Epithelial cell of esophagus (primary cell): ENCODE results near the gene PAEP.

ENCODE experiments used
- DNase-seq: peaks from one replicate; pipeline ENCODE4 v3.0.0; 2010; ENCODE audit warnings: low read depth
- H3K4me3 ChIP-seq: 2 replicates; pipeline ENCODE4 v1.5.1; 2011; ENCODE audit warnings: mild to moderate bottlenecking, low read length, control low read depth
- CTCF ChIP-seq: IDR thresholded peaks from 2 replicates; pipeline ENCODE4 v1.5.1; 2011; ENCODE audit warnings: low read depth, mild to moderate bottlenecking, low read length, control low read depth, inconsistent platforms; ENCODE audit not compliant: insufficient read depth; ENCODE audit errors: missing control alignments

Gene PAEP

GRCh38 chr9:135559606-135560005, 1.9 kb upstream of the PAEP start:
- no peak overlapping the region for H3K4me3 ChIP-seq
- DNase-seq: no peak
- TF ChIP-seq CTCF: no peak

- DNase-seq: no peak
- no peak for TF ChIP-seq CTCF
- H3K4me3 ChIP-seq: no peak overlapping the region
Measured at GRCh38 chr9:135562235-135562745, 734 bp downstream of the PAEP start.

GRCh38 chr9:135563039-135563476, 1.5 kb downstream of the PAEP start:
- no peak for TF ChIP-seq CTCF
- H3K4me3 ChIP-seq: no peak overlapping the region
- no peak for DNase-seq

GRCh38 chr9:135563858-135564257, 2.3 kb downstream of the PAEP start:
- no peak for DNase-seq
- TF ChIP-seq CTCF: no peak
- H3K4me3 ChIP-seq: no peak overlapping the region

- no peak overlapping the region for H3K4me3 ChIP-seq
- DNase-seq: no peak
- TF ChIP-seq CTCF: no peak
Measured at GRCh38 chr9:135565141-135565628, 3.6 kb downstream of the PAEP start.

- H3K4me3 ChIP-seq: no peak overlapping the region
- no peak for DNase-seq
- TF ChIP-seq CTCF: no peak
Measured at GRCh38 chr9:135565636-135566035, 4.1 kb downstream of the PAEP start.

- DNase-seq: no peak
- TF ChIP-seq CTCF: no peak
- no peak overlapping the region for H3K4me3 ChIP-seq
Measured at GRCh38 chr9:135566552-135566951, 5.0 kb downstream of the PAEP start.
